ENCODE data around the gene PRKAB2. TPM values are rescaled to one million over a fixed set of nuclear protein-coding genes. Genes with fewer than 3 reads are reported as not detected.

PRKAB2 gene, protein sequence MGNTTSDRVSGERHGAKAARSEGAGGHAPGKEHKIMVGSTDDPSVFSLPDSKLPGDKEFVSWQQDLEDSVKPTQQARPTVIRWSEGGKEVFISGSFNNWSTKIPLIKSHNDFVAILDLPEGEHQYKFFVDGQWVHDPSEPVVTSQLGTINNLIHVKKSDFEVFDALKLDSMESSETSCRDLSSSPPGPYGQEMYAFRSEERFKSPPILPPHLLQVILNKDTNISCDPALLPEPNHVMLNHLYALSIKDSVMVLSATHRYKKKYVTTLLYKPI
- 3.6 and 5.8 TPM in 2 replicates for total RNA-seq

DNA sequence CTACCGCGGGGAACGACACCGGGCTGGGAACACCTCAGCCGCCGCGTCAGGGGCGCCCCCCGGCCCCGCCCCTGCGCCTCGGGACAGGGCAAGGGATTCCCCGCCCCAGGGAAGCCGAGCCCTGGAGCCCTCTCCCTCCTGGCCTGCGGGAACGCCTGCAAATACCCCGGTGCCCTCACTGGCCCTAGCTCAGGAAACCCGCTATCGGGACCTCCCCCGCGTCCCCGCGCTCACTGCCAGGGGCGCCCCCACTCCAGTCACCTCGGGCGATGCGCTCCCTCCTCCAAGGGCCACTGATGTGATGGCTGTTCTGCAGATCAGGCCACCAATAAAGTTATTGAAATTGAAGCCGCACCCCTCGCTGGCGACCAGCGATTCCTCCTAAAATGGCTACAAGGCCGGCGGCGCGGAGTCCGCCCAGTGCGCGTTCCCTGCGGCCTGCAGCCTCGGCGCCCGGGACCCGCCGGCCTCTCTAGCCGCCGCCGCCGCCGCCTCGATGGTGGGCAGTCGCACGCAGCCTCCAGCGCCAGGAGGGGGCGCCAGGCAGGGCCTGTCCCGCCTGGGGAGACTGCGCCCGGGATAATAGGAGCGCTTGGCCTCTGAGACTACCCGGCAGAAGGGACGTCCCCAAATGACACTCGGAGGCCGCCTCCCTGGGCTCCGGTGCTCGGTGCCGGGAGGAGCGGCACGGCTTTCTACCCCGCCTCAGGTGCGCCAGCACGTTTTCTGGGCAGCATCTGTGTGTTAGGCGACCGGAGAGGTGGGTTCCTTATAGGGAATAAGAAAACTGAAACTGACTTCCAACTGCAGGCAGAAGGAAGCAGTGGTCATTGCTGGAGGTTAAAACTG, at the start of gene PRKAB2:
PRKAB2 (minus strand) TSS at position 303 of the 849 bp plus-strand sequence. CDS start 326 bp downstream, outside the sequence.

Other genes starting within 250 kb of the PRKAB2 start
- gene NBPF12, start 234.1 kb downstream of the PRKAB2 start, total RNA-seq, result 2.9 and 4.4 TPM in 2 replicates
- gene FMO5, start 52.9 kb upstream of the PRKAB2 start, total RNA-seq, result 0.65 and 0.76 TPM in 2 replicates
- 48.4 and 72.0 TPM in 2 replicates for gene CHD1L, start 70.2 kb upstream of the PRKAB2 start, total RNA-seq

Measured in epithelial cell of umbilical artery (primary cell).